ENCODE measurements around the gene SPP1.
"Not testable (repeated sequence)": the region's sequence is repeated elsewhere in the genome, so short reads cannot be mapped to it uniquely, and the experiment has no call there.

Gene SPP1

GRCh38 chr4:87975466-87975865, at the start of gene SPP1:
Gene SPP1, plus strand, starts transcription at chr4:87975714. Its CDS starts 1,182 bp downstream, at chr4:87976896.
- DNase-seq (ENCODE audit: low read depth in 2 of 2): no peak

- DNase-seq (ENCODE audit: low read depth in 2 of 2): no peak
Measured at GRCh38 chr4:87926554-87927098, 48.9 kb upstream of the SPP1 start.

- no peak for DNase-seq (ENCODE audit: low read depth in 2 of 2)
Measured at GRCh38 chr4:87930629-87931028, 44.9 kb upstream of the SPP1 start.

- DNase-seq (ENCODE audit: low read depth in 2 of 2): no peak
Measured at GRCh38 chr4:87931932-87932331, 43.6 kb upstream of the SPP1 start.

- DNase-seq (ENCODE audit: low read depth in 2 of 2): no peak
Measured at GRCh38 chr4:87932718-87933141, 42.8 kb upstream of the SPP1 start.

- DNase-seq (ENCODE audit: low read depth in 2 of 2): no peak
Measured at GRCh38 chr4:87933337-87933736, 42.2 kb upstream of the SPP1 start.

- DNase-seq (ENCODE audit: low read depth in 2 of 2): no peak
Measured at GRCh38 chr4:87934157-87934704, 41.3 kb upstream of the SPP1 start.

- no peak for DNase-seq (ENCODE audit: low read depth in 2 of 2)
Measured at GRCh38 chr4:87934973-87935372, 40.5 kb upstream of the SPP1 start.

- not testable (repeated sequence) for DNase-seq (ENCODE audit: low read depth in 2 of 2)
Measured at GRCh38 chr4:87935954-87936353, 39.6 kb upstream of the SPP1 start.

GRCh38 chr4:87937523-87937922, 38.0 kb upstream of the SPP1 start:
- no peak for DNase-seq (ENCODE audit: low read depth in 2 of 2)

- no peak for DNase-seq (ENCODE audit: low read depth in 2 of 2)
Measured at GRCh38 chr4:87938746-87939145, 36.8 kb upstream of the SPP1 start.

GRCh38 chr4:87939978-87940690, 35.4 kb upstream of the SPP1 start:
- peak; percentile 27 for DNase-seq (ENCODE audit: low read depth in 2 of 2)

- not testable (repeated sequence) for DNase-seq (ENCODE audit: low read depth in 2 of 2)
Measured at GRCh38 chr4:87940809-87941208, 34.7 kb upstream of the SPP1 start.

GRCh38 chr4:87941537-87942392, 33.7 kb upstream of the SPP1 start:
- DNase-seq (ENCODE audit: low read depth in 2 of 2): no peak

- DNase-seq (ENCODE audit: low read depth in 2 of 2): no peak
Measured at GRCh38 chr4:87943660-87944149, 31.8 kb upstream of the SPP1 start.

- no peak for DNase-seq (ENCODE audit: low read depth in 2 of 2)
Measured at GRCh38 chr4:87944967-87945366, 30.5 kb upstream of the SPP1 start.

- DNase-seq (ENCODE audit: low read depth in 2 of 2): no peak
Measured at GRCh38 chr4:87946766-87947165, 28.7 kb upstream of the SPP1 start.

GRCh38 chr4:87947381-87948160, 27.9 kb upstream of the SPP1 start:
- no peak for DNase-seq (ENCODE audit: low read depth in 2 of 2)

- DNase-seq (ENCODE audit: low read depth in 2 of 2): no peak
Measured at GRCh38 chr4:87949961-87950360, 25.6 kb upstream of the SPP1 start.

GRCh38 chr4:87950493-87950892, 25.0 kb upstream of the SPP1 start:
- DNase-seq (ENCODE audit: low read depth in 2 of 2): no peak

GRCh38 chr4:87950936-87951511, 24.5 kb upstream of the SPP1 start:
- no peak for DNase-seq (ENCODE audit: low read depth in 2 of 2)
